Colonic mucosa (tissue), 4 donors: ENCODE results near the gene LRRC15. TPM values are rescaled to one million over a fixed set of nuclear protein-coding genes. Genes with fewer than 3 reads are reported as not detected.

Source experiments
- DNase-seq: peaks from one replicate; pipeline ENCODE4 v3.0.0-alpha.2; 2020
- H3K27ac ChIP-seq: fragments of 200-600 bp; one replicate; pipeline ENCODE4 v1.8.0; 2021
- H3K27me3 ChIP-seq: fragments of 200-600 bp; one replicate; pipeline ENCODE4 v1.8.0; 2021
- H3K36me3 ChIP-seq: fragments of 200-600 bp; one replicate; pipeline ENCODE4 v1.8.0; 2021
- H3K4me1 ChIP-seq: fragments of 200-600 bp; one replicate; pipeline ENCODE4 v1.8.0; 2021; ENCODE audit warnings: mild to moderate bottlenecking
- H3K4me3 ChIP-seq: fragments of 200-600 bp; one replicate; pipeline ENCODE4 v1.8.0; 2021
- H3K9ac ChIP-seq, 2 donors: one replicate each; pipeline ENCODE4 v1.7.0; 2013; ENCODE audit warnings: control low read depth in 2 of 2, low read depth in 2 of 2, low read length in 2 of 2
- H3K9me3 ChIP-seq: fragments of 200-600 bp; one replicate; pipeline ENCODE4 v1.8.0; 2021
- CTCF ChIP-seq: fragments of 200-600 bp; IDR thresholded peaks from one replicate; pipeline ENCODE4 v1.8.0; 2022; ENCODE audit warnings: antibody characterized with exemption, mild to moderate bottlenecking
- intact Hi-C: fragments of 100-400 bp; cut with DNase I; formaldehyde crosslinking; loops from one replicate; pipeline ENCODE4 v1.14.1; 2022
- total RNA-seq, 2 donors: library from RNA; stranded (reverse); fragmentation: NEBNext Ultra II Directional in 1 of 2; extraction: Animal tissue kit (Norgen Biotek cat#: 25700) in 1 of 2; gene quantifications; one replicate each; pipeline ENCODE4 v1.2.1, GENCODE V29; 2021
- donor health status: healthy.
- donor health status: DM: no; HTN: no; CAD: no.
- donor health status: DM: no; HTN: no; CAD: no.

LRRC15 gene
- total RNA-seq, 2 donors from 2014 or later, result 0.32 to 0.89 TPM

DNA sequence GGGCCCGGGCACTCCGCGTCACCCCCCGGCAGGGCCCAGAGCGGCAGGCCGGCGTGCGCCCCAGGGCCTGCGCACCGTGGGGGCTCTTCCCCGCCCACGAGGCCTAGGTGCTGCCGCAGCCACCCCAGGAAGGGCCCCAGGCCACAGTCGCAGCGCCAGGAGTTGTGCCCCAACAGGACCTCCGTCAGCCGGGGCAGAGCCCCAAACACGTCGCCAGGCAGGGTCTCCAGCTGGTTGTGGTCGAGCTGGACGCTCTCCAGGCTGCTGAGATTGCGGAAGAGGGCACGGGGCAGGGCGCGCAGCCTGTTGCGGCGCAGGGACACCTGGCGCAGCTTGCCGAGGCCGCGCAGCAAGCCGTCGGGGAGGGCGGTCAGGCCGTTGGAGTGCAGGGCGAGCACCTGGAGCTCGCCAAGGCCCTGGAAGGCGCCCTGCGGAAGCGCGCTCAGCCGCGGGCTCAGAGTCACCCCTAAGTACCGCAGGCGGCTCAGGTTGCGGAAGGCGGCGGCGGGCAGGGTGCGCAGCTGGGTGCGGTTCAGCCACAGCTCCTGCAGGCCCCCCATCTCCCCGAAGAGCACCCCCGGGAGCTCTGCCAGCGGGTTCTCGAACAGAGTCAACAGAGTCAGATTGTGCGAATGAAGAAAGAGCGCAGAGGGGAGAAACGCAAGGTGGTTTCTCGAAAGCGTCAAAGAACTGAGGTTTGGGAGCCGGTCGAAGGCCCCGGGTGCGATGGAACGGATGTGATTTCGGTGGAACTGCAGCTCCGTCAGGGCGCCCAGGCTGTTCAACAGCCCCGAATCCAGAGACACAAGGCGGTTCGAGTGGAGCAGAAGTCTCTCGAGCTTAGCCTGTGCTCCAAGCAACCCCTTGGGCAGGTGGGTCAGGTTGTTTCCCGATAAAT, 27.6 kb upstream of the LRRC15 start:
- H3K4me3 ChIP-seq, result peak overlapping the region; percentile 22
- no peaks in the 10 kb centered on the region for H3K36me3 ChIP-seq
- intact Hi-C loops, result no loop called here
- H3K27ac ChIP-seq, result no peak overlapping the region
- no peak for DNase-seq
- H3K4me1 ChIP-seq, result no peaks in the 10 kb centered on the region
- H3K9me3 ChIP-seq, result no peaks in the 10 kb centered on the region
- H3K9ac ChIP-seq, result peak overlapping the region in 1 of 2 donors; percentile 56
- peaks cover 7% of the 10 kb centered on the region for H3K27me3 ChIP-seq
- no peak for TF ChIP-seq CTCF

DNA sequence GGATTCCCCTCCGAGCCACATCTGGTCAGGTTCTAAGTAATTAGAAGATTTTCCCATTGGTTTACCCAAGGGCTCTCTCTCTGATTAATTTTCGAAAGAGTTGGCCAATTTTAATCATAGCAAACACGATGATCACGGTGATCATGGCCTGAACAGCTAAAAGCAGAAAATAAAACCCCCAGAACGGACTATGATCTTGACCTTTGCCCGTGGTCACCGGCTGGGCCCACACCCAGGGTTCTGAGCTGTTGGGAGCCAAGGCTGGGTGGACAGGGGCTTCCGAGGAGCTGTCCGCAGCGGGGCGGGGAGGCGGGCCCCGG, 27.0 kb upstream of the LRRC15 start:
- Histone ChIP-seq H3K27me3 (peaks cover 7% of the 10 kb centered on the region), H3K9me3 (no peaks in the 10 kb centered on the region), H3K4me3 (peak overlapping the region; percentile 22), H3K9ac (peak overlapping the region in 1 of 2 donors; percentile 56), H3K27ac (no peak overlapping the region), H3K4me1 (no peaks in the 10 kb centered on the region), H3K36me3 (no peaks in the 10 kb centered on the region)
- no peak for TF ChIP-seq CTCF
- no peak for DNase-seq
- intact Hi-C loops, result no loop called here

DNA sequence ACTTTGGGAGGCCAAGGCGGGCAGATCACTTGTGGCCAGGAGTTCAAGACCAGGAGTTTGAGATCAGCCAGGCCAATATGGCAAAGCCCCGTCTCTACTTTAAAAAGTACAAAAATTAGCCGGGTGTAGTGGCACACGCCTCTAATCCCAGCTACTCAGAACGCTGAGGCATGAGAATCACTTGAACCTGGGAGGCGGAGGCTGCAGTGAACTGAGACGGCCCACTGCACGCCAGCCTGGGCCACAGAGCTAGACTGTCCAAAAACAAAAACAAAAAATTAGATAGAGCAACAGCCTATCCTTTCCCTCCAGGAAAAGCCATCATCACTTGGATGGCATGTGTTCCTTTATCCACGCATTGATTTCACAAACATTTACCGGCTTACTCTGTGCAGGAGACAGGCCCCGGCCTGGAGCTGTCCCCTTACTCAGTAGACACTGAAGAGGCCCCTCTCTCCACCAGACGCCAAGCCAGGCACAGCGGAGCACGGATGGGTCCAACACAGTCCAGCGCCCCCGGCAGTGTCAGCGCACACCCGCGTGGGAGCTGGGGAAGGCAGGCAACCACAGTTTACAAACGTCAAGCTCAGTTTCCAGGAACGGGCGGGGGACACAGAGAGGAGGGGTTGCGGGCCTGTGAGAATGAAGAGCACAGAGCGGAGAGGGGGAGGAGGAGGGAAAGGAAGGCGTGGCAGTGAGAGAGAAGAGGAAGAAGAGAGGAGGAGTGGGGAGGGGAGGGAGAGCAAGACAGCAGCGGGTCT, 26.4 kb upstream of the LRRC15 start:
- intact Hi-C loops, result no loop called here
- Histone ChIP-seq H3K36me3 (no peaks in the 10 kb centered on the region), H3K4me3 (no peak overlapping the region), H3K4me1 (no peaks in the 10 kb centered on the region), H3K27me3 (peaks cover 7% of the 10 kb centered on the region), H3K9me3 (no peaks in the 10 kb centered on the region), H3K9ac (no peak overlapping the region), H3K27ac (peak overlapping the region; percentile 57)
- DNase-seq, result peak; percentile 64
- TF ChIP-seq CTCF, result no peak

- Histone ChIP-seq H3K9ac (no peak overlapping the region), H3K27ac (peak overlapping the region; percentile 57), H3K27me3 (peaks cover 7% of the 10 kb centered on the region)
Measured at GRCh38 chr3:194395212-194395611, 25.7 kb upstream of the LRRC15 start.

GRCh38 chr3:194392576-194392975, 23.0 kb upstream of the LRRC15 start:
- Histone ChIP-seq H3K36me3 (no peaks in the 10 kb centered on the region), H3K27me3 (no peaks in the 10 kb centered on the region), H3K4me1 (no peaks in the 10 kb centered on the region), H3K27ac (no peak overlapping the region), H3K4me3 (no peak overlapping the region), H3K9me3 (no peaks in the 10 kb centered on the region), H3K9ac (no peak overlapping the region)
- DNase-seq, result no peak
- TF ChIP-seq CTCF, result no peak
- intact Hi-C loops, result no loop called here

More at GRCh38 chr3:194395212-194395611, 25.7 kb upstream of the LRRC15 start:
- Histone ChIP-seq H3K36me3 (no peaks in the 10 kb centered on the region), H3K4me3 (no peak overlapping the region), H3K9me3 (no peaks in the 10 kb centered on the region), H3K4me1 (no peaks in the 10 kb centered on the region)
- intact Hi-C loops, result no loop called here
- DNase-seq, result peak; percentile 49
- TF ChIP-seq CTCF, result no peak
